NCI-H82 treated with DMSO at 0.1 percent for 48 hours (cell line): Measurements from ENCODE around the gene ALX3.
"Not testable (repeated sequence)": the region's sequence is repeated elsewhere in the genome, so short reads cannot be mapped to it uniquely, and the experiment has no call there.

Experiments
- DNase-seq: peaks from one replicate; lab custom pipeline; 2025; ENCODE audit not compliant: unreplicated experiment; lab: John Stamatoyannopoulos, UW

Gene ALX3

GRCh38 chr1:110089561-110090275, 19.2 kb upstream of the ALX3 start:
- DNase-seq = no peak

- DNase-seq = no peak
Observed at GRCh38 chr1:110088739-110089316, 18.4 kb upstream of the ALX3 start.

- DNase-seq = no peak
Observed at GRCh38 chr1:110087812-110088738, 17.6 kb upstream of the ALX3 start.

GRCh38 chr1:110086961-110087360, 16.5 kb upstream of the ALX3 start:
- DNase-seq = no peak

GRCh38 chr1:110085671-110086070, 15.2 kb upstream of the ALX3 start:
- DNase-seq = no peak

- no peak for DNase-seq
Observed at GRCh38 chr1:110084227-110085078, 14.0 kb upstream of the ALX3 start.

GRCh38 chr1:110083866-110084226, 13.4 kb upstream of the ALX3 start:
- DNase-seq = no peak

GRCh38 chr1:110083061-110083865, 12.8 kb upstream of the ALX3 start:
- no peak for DNase-seq

GRCh38 chr1:110082477-110082876, 12.0 kb upstream of the ALX3 start:
- no peak for DNase-seq

- no peak for DNase-seq
Observed at GRCh38 chr1:110081061-110081460, 10.6 kb upstream of the ALX3 start.

GRCh38 chr1:110079995-110080394, 9.5 kb upstream of the ALX3 start:
- not testable (repeated sequence) for DNase-seq

GRCh38 chr1:110076789-110077500, 6.5 kb upstream of the ALX3 start:
- no peak for DNase-seq

- no peak for DNase-seq
Observed at GRCh38 chr1:110074166-110074565, 3.7 kb upstream of the ALX3 start.

- DNase-seq = no peak
Observed at GRCh38 chr1:110070282-110070669, 196 bp downstream of the ALX3 start.

- DNase-seq = no peak
Observed at GRCh38 chr1:110069404-110070281, 829 bp downstream of the ALX3 start.

- no peak for DNase-seq
Observed at GRCh38 chr1:110068646-110069403, 1.6 kb downstream of the ALX3 start.

GRCh38 chr1:110067893-110068645, 2.4 kb downstream of the ALX3 start:
- no peak for DNase-seq
